VCaP (cell line): Measurements from ENCODE around the gene TEX36.
A peak's percentile ranks its signal among the peaks of the same experiment; 100 is the strongest.
"Not testable (repeated sequence)": the region's sequence is repeated elsewhere in the genome, so short reads cannot be mapped to it uniquely, and the experiment has no call there.

Experiments
- H3K27ac ChIP-seq: fragments of 450-650 bp; 2 replicates; pipeline ENCODE4 v1.5.1; 2017
- TF ChIP-seq, protein P1 (sequence below): fragments of 450-650 bp; conservative IDR thresholded peaks from 2 replicates; pipeline ENCODE4 v1.5.1; 2017; ENCODE audit warnings: mild to moderate bottlenecking, moderate library complexity

TEX36 gene

DNA sequence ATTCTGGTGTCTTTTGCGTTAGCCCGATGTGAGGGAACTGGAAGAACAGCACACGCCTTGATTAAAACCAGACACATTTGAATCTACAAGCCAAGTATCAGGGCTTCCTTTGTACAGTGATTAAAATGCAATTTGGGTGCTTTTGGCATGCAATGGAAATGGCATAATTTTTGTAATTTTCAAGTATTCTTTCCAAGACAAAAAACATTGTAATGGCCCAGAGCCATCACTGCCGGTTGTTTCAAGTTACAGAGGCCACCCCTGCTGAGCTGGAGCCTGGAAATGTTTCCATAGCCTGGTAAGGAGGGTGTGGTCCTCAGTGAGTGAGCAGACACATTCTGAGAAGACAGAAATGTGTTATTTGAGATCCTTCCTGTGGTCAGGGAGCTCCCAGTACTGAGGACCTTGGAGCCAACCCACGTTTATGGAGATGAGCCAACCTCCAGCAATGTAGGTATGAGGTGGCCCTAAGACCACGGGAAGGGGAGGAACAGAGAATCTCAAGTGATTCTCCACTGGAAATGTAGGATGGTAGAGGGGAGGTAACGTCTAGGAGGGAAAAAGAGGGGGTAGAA is 20.9 kb downstream of the TEX36 start:
- no peak overlapping the region for H3K27ac ChIP-seq
- TF ChIP-seq, protein P1, sequence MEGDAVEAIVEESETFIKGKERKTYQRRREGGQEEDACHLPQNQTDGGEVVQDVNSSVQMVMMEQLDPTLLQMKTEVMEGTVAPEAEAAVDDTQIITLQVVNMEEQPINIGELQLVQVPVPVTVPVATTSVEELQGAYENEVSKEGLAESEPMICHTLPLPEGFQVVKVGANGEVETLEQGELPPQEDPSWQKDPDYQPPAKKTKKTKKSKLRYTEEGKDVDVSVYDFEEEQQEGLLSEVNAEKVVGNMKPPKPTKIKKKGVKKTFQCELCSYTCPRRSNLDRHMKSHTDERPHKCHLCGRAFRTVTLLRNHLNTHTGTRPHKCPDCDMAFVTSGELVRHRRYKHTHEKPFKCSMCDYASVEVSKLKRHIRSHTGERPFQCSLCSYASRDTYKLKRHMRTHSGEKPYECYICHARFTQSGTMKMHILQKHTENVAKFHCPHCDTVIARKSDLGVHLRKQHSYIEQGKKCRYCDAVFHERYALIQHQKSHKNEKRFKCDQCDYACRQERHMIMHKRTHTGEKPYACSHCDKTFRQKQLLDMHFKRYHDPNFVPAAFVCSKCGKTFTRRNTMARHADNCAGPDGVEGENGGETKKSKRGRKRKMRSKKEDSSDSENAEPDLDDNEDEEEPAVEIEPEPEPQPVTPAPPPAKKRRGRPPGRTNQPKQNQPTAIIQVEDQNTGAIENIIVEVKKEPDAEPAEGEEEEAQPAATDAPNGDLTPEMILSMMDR = no peak

DNA sequence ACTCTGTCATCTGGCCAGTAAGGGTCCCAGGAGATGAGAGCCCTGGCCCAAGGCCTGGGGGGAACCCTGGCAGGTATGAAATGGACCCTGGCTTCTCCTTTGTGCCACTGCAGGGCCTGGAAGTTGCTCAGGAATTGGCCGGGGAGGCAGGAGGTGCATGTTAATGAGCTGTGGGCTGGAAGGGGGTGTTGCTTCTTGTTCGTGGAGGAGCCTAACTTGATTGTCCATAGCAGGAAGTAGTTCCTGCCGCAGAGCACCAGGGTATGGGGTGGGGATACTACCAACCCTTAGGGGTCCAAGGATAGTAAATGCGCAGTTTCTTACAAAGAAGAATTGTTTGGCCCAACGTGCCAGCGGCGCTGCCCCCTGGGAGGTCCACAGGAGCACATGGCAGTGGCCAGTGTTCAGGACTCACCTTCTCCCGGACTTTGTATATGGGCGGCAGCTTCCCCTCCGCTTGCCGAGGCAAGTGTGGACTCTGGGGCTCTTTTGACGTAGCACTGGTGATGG is 21.5 kb downstream of the TEX36 start:
- TF ChIP-seq, protein P1 = no peak
- H3K27ac ChIP-seq = no peak overlapping the region

DNA sequence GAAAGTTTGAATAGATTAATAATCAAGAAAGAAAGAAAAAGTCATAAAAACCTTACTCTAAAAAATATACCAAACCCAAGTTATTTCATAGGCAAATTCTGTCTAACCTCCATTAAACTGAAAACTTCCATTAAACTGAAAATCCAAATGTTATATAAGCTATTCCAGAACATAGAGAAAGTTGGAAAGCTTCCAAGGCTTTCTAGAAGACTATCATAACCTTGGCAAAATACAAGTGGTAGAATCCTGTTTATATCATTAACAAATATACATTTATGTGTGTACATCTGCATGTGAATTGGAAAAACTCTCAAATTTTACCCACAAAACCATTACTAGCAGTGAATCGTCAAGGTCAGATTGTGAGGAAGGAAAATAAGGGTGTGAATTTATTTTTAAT is 23.9 kb downstream of the TEX36 start:
- TF ChIP-seq, protein P1 = no peak
- H3K27ac ChIP-seq = no peak overlapping the region

DNA sequence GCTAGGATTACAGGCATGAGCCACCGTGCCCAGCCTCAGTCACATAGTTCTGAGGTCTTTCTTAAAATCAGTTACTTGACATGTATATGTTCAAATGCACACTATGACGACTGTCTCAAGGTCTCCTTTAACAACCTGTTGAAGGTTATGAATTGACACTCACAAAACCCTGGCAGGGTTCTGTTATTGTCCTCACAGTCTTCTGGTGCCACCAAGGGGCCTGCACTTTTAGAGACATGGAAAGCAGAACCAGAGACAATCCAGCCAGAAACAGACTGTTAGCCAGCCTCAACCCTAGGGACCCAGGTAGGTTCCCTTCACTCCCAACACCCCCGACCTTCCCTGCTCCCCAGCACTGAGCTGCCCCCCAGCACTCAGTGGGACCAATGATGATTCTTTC is 26.4 kb downstream of the TEX36 start:
- H3K27ac ChIP-seq = no peak overlapping the region
- TF ChIP-seq, protein P1 = 0 out of 2 replicates have a peak, but pooled peaks have one; percentile 12

DNA sequence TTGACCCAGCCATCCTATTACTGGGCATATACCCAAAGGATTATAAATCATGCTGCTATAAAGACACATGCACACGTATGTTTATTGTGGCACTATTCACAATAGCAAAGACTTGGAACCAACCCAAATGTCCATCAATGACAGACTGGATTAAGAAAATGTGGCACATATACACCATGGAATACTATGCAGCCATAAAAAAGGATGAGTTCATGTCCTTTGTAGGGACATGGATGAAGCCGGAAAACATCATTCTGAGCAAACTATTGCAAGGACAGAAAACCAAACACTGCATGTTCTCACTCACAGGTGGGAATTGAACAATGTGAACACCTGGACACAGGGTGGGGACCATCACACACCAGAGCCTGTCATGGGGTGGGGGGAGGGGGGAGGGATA is 29.9 kb downstream of the TEX36 start:
- H3K27ac ChIP-seq = not testable (repeated sequence)

DNA sequence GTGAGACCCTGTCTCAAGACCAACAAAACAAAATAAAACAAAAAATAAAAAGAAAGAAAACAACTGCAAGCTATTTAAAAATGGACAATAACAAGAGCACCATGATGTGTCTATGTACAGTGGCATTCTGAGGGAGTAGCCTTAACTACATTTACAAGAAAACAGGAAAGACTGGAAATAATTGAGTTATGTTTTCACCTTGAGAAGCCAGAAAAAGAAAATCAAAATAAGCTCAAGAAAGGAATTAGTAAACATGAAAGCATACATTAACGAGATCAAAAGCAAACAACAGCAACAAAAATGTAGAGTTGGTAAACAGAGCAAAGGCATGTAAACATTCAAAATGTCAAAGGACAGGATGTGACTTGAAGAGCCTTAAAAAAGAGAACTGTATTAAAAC is 36.7 kb downstream of the TEX36 start:
- no peak overlapping the region for H3K27ac ChIP-seq
- TF ChIP-seq, protein P1 = no peak

DNA sequence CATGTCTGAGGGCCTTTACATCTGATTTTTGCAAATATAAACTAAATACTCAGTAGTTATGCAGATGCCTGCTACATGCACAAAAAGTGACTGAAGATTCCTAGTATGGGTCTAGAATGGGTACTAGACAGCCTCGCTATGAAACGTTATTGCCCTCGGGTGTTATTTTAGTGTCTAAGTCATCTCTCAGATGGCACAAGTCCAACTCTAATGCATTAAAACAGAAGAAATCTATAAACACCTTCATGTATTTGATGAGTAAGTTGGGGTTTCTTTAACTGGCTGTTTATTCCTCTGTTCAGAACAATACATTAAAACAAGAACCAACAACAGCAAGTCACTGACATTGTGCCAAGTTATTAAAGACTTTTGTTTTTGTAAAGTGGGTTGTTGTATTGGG is 41.6 kb downstream of the TEX36 start:
- H3K27ac ChIP-seq = no peak overlapping the region
- TF ChIP-seq, protein P1 = no peak

DNA sequence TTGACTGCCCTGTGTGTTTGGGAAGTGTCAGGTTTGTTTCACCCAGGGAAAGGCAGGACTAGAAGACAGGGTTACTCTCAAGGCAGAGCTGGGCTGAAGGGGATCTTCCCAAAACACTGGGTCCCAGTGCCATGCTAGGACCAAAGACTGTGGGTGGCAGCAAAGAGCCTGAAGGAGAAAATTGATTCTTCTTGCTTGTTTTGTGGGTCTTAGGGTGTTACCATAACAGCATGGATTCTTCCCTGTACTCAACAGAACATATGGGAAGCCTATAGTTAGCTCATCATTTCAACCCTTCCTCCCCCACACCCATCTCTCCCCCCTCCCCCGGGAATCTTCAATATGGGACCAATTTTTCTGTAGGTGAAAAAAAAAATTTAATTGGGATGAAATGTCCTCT is 42.3 kb downstream of the TEX36 start:
- no peak overlapping the region for H3K27ac ChIP-seq
- TF ChIP-seq, protein P1 = no peak
